HEK293T (cell line): ENCODE results near the gene TCERG1L.

Experiments used
- CTBP1 ChIP-seq: fragments of 450-650 bp; IDR thresholded peaks from 2 replicates; pipeline ENCODE4 v1.6.1; 2016; ENCODE audit warnings: borderline replicate concordance
- ELF4 ChIP-seq: fragments of 450-650 bp; IDR thresholded peaks from 2 replicates; pipeline ENCODE4 v1.6.1; 2017; ENCODE audit warnings: antibody characterized with exemption
- FOXA1 ChIP-seq: fragments of 450-650 bp; IDR thresholded peaks from 2 replicates; pipeline ENCODE4 v1.6.1; 2016; ENCODE audit warnings: mild to moderate bottlenecking
- FOXK2 ChIP-seq: fragments of 450-650 bp; IDR thresholded peaks from 2 replicates; pipeline ENCODE4 v1.6.1; 2016; ENCODE audit warnings: mild to moderate bottlenecking
- L3MBTL2 ChIP-seq: fragments of 450-650 bp; conservative IDR thresholded peaks from 2 replicates; pipeline ENCODE4 v1.6.1; 2016; ENCODE audit warnings: mild to moderate bottlenecking
- NFRKB ChIP-seq: fragments of 450-650 bp; IDR thresholded peaks from 2 replicates; pipeline ENCODE4 v1.6.1; 2016; ENCODE audit warnings: mild to moderate bottlenecking, moderate library complexity
- SP1 ChIP-seq: fragments of 450-650 bp; IDR thresholded peaks from 2 replicates; pipeline ENCODE4 v1.6.1; 2017
- SUZ12 ChIP-seq: fragments of 450-650 bp; IDR thresholded peaks from 2 replicates; pipeline ENCODE4 v1.6.1; 2016; ENCODE audit warnings: mild to moderate bottlenecking
- ZNF384 ChIP-seq: fragments of 450-650 bp; IDR thresholded peaks from 2 replicates; pipeline ENCODE4 v1.6.1; 2016

GRCh38 chr10:131206111-131206995, 105.2 kb downstream of the TCERG1L start:
- TF ChIP-seq SP1 (no peak), SUZ12 (no peak), ELF4 (no peak), L3MBTL2 (no peak), ZNF384 (no peak), FOXK2 (no peak), CTBP1 (no peak), NFRKB (no peak), FOXA1 (no peak)
